GM23338 (cell line): ENCODE measurements around the gene DACT2. TPM values are rescaled to one million over a fixed set of nuclear protein-coding genes. Genes with fewer than 3 reads are reported as not detected.

Experiments used
- ATAC-seq: fragments of 200-7000 bp; cut with Tn5 transposase; 3 replicates; pipeline ENCODE4 v1.9.1; 2020
- DNase-seq: peaks from one replicate; pipeline ENCODE4 v3.0.0-alpha.2; 2015; ENCODE audit warnings: low spot score
- H2AFZ ChIP-seq: fragments of 200-600 bp; sonication (generic); 2 replicates; pipeline ENCODE4 v1.8.0; 2016; ENCODE audit warnings: antibody characterized with exemption, mild to moderate bottlenecking, moderate library complexity
- H3F3A ChIP-seq: fragments of 200-600 bp; sonication (generic); replicated peaks from 2 replicates; pipeline ENCODE4 v1.8.0; 2017; ENCODE audit warnings: antibody characterized with exemption, mixed run types, low read depth
- H3K27ac ChIP-seq: fragments of 200-600 bp; sonication (generic); 2 replicates; pipeline ENCODE4 v1.6.1; 2016; ENCODE audit warnings: low read depth
- H3K27me3 ChIP-seq: fragments of 200-600 bp; sonication (generic); 2 replicates; pipeline ENCODE4 v1.8.0; 2016; ENCODE audit warnings: mild to moderate bottlenecking, mixed run types, moderate library complexity; ENCODE audit not compliant: insufficient read depth
- H3K36me3 ChIP-seq: fragments of 200-600 bp; sonication (generic); 2 replicates; pipeline ENCODE4 v1.8.0; 2016; ENCODE audit warnings: mild to moderate bottlenecking; ENCODE audit not compliant: insufficient read depth
- H3K4me1 ChIP-seq: fragments of 200-600 bp; sonication (generic); 2 replicates; pipeline ENCODE4 v1.8.0; 2016; ENCODE audit warnings: mild to moderate bottlenecking, moderate library complexity; ENCODE audit not compliant: insufficient read depth
- H3K4me2 ChIP-seq: fragments of 200-600 bp; sonication (generic); 2 replicates; pipeline ENCODE4 v1.7.1; 2017; ENCODE audit warnings: mixed run types
- H3K4me3 ChIP-seq: fragments of 200-600 bp; sonication (generic); 2 replicates; pipeline ENCODE4 v1.6.1; 2016; ENCODE audit warnings: mixed run types
- H3K79me2 ChIP-seq: fragments of 200-600 bp; sonication (generic); replicated peaks from 2 replicates; pipeline ENCODE4 v1.8.0; 2017; ENCODE audit warnings: mild to moderate bottlenecking; ENCODE audit not compliant: insufficient read depth
- H3K9me2 ChIP-seq: fragments of 200-600 bp; sonication (generic); 2 replicates; pipeline ENCODE4 v1.8.0; 2017; ENCODE audit not compliant: insufficient read depth
- H4K20me1 ChIP-seq: fragments of 200-600 bp; sonication (generic); replicated peaks from 2 replicates; pipeline ENCODE4 v1.8.0; 2017; ENCODE audit warnings: mild to moderate bottlenecking; ENCODE audit not compliant: insufficient read depth
- H3K27ac Mint-ChIP-seq: 2 replicates; pipeline ENCODE4 v1.8.0; 2020; ENCODE audit warnings: inconsistent platforms, mild to moderate bottlenecking, moderate library complexity, mixed read lengths
- H3K27me3 Mint-ChIP-seq: 3 replicates; pipeline ENCODE4 v1.8.0; 2022; ENCODE audit warnings: low read depth, mild to moderate bottlenecking, moderate library complexity, mixed read lengths, inconsistent platforms; ENCODE audit not compliant: insufficient read depth, poor library complexity
- H3K36me3 Mint-ChIP-seq: 3 replicates; pipeline ENCODE4 v1.8.0; 2021; ENCODE audit warnings: low read depth, mild to moderate bottlenecking, inconsistent platforms, moderate library complexity, mixed read lengths
- H3K4me1 Mint-ChIP-seq: 3 replicates; pipeline ENCODE4 v1.8.0; 2020; ENCODE audit warnings: mild to moderate bottlenecking, inconsistent platforms, mixed read lengths
- H3K4me3 Mint-ChIP-seq: 3 replicates; pipeline ENCODE4 v1.8.0; 2021; ENCODE audit warnings: moderate library complexity, mild to moderate bottlenecking, inconsistent platforms, mixed read lengths
- H3K9me3 Mint-ChIP-seq: 3 replicates; pipeline ENCODE4 v1.8.0; 2020; ENCODE audit warnings: moderate library complexity, mild to moderate bottlenecking, inconsistent platforms, mixed read lengths
- CREB1 ChIP-seq: fragments of 250-450 bp; sonication (Bioruptor Pico); IDR thresholded peaks from 2 replicates; pipeline ENCODE4 v1.5.0; 2020; ENCODE audit warnings: low read depth, mild to moderate bottlenecking, moderate library complexity
- CTCF ChIP-seq, 2 experiments: fragments of 200-600 bp in 1 of 2; sonication (generic) in 1 of 2; conservative IDR thresholded peaks; 2 replicates each; pipeline versions ENCODE4 v1.5.1 to v1.6.1; 2016 to 2017; ENCODE audit warnings: antibody characterized with exemption in 2 of 2, low read depth in 2 of 2, mild to moderate bottlenecking in 2 of 2, moderate library complexity in 1 of 2
- EZH2 ChIP-seq: fragments of 200-600 bp; sonication (generic); IDR thresholded peaks from one replicate; pipeline ENCODE4 v1.8.0; 2017; ENCODE audit warnings: antibody characterized with exemption, mild to moderate bottlenecking, low read depth; ENCODE audit not compliant: unreplicated experiment
- EZH2phosphoT487 ChIP-seq: fragments of 200-600 bp; sonication (generic); IDR thresholded peaks from one replicate; pipeline ENCODE4 v1.8.1; 2018; ENCODE audit warnings: antibody characterized with exemption; ENCODE audit not compliant: unreplicated experiment
- JUNB ChIP-seq: IDR thresholded peaks from one replicate; pipeline ENCODE4 v1.6.1; 2016; ENCODE audit warnings: antibody characterized with exemption; ENCODE audit not compliant: unreplicated experiment
- POLR2AphosphoS5 ChIP-seq: IDR thresholded peaks from 2 replicates; pipeline ENCODE4 v1.6.1; 2016; ENCODE audit warnings: antibody characterized with exemption, low read depth
- REST ChIP-seq: IDR thresholded peaks from one replicate; pipeline ENCODE4 v1.6.1; 2018; ENCODE audit warnings: antibody characterized with exemption; ENCODE audit not compliant: unreplicated experiment
- STAT1 ChIP-seq: IDR thresholded peaks from one replicate; pipeline ENCODE4 v1.6.1; 2016; ENCODE audit warnings: antibody characterized with exemption; ENCODE audit not compliant: unreplicated experiment
- ZNF462 ChIP-seq: fragments of 250-450 bp; sonication (Bioruptor Pico); IDR thresholded peaks from 2 replicates; pipeline ENCODE4 v1.5.0; 2020; ENCODE audit warnings: mild to moderate bottlenecking, moderate library complexity
- polyA plus RNA-seq: library from polyadenylated mRNA; unstranded; fragments of >200 nt; fragmentation: Nextera tagmentation; extraction: Ambion mirVana; gene quantifications from 2 replicates; pipeline ENCODE4 v1.2.1, GENCODE V29; 2016
- total RNA-seq: library from RNA; depleted of rRNA; stranded (reverse); fragments of >200 nt; shearing (Covaris generic); gene quantifications from 2 replicates; pipeline ENCODE4 v1.2.3, GENCODE V29; 2014

The DACT2 gene
- total and polyA plus RNA-seq, 2 experiments from 2014 or later = 1.8 to 10.6 TPM

- Mint-ChIP-seq H3K36me3 (no peaks in the 10 kb centered on the region; the same call in 2 of the 3 replicates), H3K4me1 (peaks cover 6% of the 10 kb centered on the region), H3K9me3 (no peaks in the 10 kb centered on the region), H3K27ac (no peak overlapping the region), H3K4me3 (no peak overlapping the region), H3K27me3 (peaks cover 3% of the 10 kb centered on the region)
- H3K79me2 ChIP-seq = no peaks in the 10 kb centered on the region
- H3K4me3 ChIP-seq = no peak overlapping the region
- no peak for ATAC-seq
- no peaks in the 10 kb centered on the region for H4K20me1 ChIP-seq
- no peak overlapping the region for H3K27ac ChIP-seq
- H3K4me2 ChIP-seq = no peak overlapping the region
- DNase-seq = no peak
- no peak overlapping the region for H2AFZ ChIP-seq
- no peaks in the 10 kb centered on the region for H3K27me3 ChIP-seq
- no peaks in the 10 kb centered on the region for H3K9me2 ChIP-seq
- no peaks in the 10 kb centered on the region for H3K4me1 ChIP-seq
- no peaks in the 10 kb centered on the region for H3K36me3 ChIP-seq
- TF ChIP-seq ZNF462 (CRISPR knock-in tag) (no peak), EZH2phosphoT487 (no peak), CREB1 (CRISPR knock-in tag) (no peak), POLR2AphosphoS5 (no peak), EZH2 (no peak), CTCF (conservative IDR thresholded peaks at IDR 0.05; ENCODE audit: low read depth in 2 of 2) (no peak), JUNB (no peak), STAT1 (no peak), REST (no peak)
- no peaks in the 10 kb centered on the region for H3F3A ChIP-seq
Observed at GRCh38 chr6:168265394-168265793, 54.2 kb downstream of the DACT2 start.
